HL-60 (cell line): ENCODE results near the gene TCF15.

Experiments used
- DNase-seq, 2 experiments: peaks; one replicate each; pipeline ENCODE4 v3.0.0-alpha.2; 2010 to 2020; ENCODE audit warnings: low read depth in 1 of 2, low spot score in 1 of 2
- H3K27ac ChIP-seq: fragments of 250-450 bp; sonication (Bioruptor Pico); replicated peaks from 2 replicates; pipeline ENCODE4 v1.5.1; 2020; ENCODE audit warnings: mild to moderate bottlenecking, moderate library complexity
- H3K27me3 ChIP-seq: fragments of 250-450 bp; sonication (Bioruptor Pico); 2 replicates; pipeline ENCODE4 v1.5.1; 2021; ENCODE audit warnings: mild to moderate bottlenecking, moderate library complexity; ENCODE audit not compliant: insufficient read depth, poor library complexity, severe bottlenecking
- H3K4me3 ChIP-seq: replicated peaks from 2 replicates; pipeline ENCODE4 v1.5.1; 2011; ENCODE audit warnings: mild to moderate bottlenecking, control low read depth, low read length; ENCODE audit not compliant: insufficient read depth
- CTCF ChIP-seq: IDR thresholded peaks from one replicate; pipeline ENCODE4 v1.5.1; 2011; ENCODE audit warnings: low read length, control low read depth, inconsistent platforms; ENCODE audit not compliant: insufficient read depth
- GABPA ChIP-seq: IDR thresholded peaks from 2 replicates; pipeline ENCODE4 v1.6.1; 2012; ENCODE audit warnings: low read depth
- POLR2AphosphoS5 ChIP-seq: IDR thresholded peaks from 2 replicates; pipeline ENCODE4 v1.6.1; 2012; ENCODE audit warnings: low read depth
- REST ChIP-seq: IDR thresholded peaks from 2 replicates; pipeline ENCODE4 v1.6.1; 2012; ENCODE audit warnings: low read depth; ENCODE audit not compliant: insufficient replicate concordance
- SPI1 ChIP-seq: IDR thresholded peaks from 2 replicates; pipeline ENCODE4 v1.6.1; 2012; ENCODE audit warnings: low read depth, mild to moderate bottlenecking, borderline replicate concordance

The TCF15 gene

GRCh38 chr20:562232-562897 lies 47.7 kb downstream of the TCF15 start:
- Histone ChIP-seq H3K27me3 (peaks cover 6% of the 10 kb centered on the region), H3K27ac (no peak overlapping the region), H3K4me3 (no peak overlapping the region)
- TF ChIP-seq GABPA (no peak), CTCF (no peak), POLR2AphosphoS5 (no peak), REST (no peak)
- no peak for DNase-seq

GRCh38 chr20:561437-562231 lies 48.5 kb downstream of the TCF15 start:
- Histone ChIP-seq H3K27ac (no peak overlapping the region), H3K4me3 (no peak overlapping the region), H3K27me3 (peaks cover 5% of the 10 kb centered on the region)
- TF ChIP-seq POLR2AphosphoS5 (no peak), CTCF (peak; percentile 100)
- peak in 1 of 2 experiments; percentile 65 for DNase-seq

- no peak for DNase-seq
- Histone ChIP-seq H3K27ac (no peak overlapping the region), H3K4me3 (no peak overlapping the region), H3K27me3 (peaks cover 2% of the 10 kb centered on the region)
- TF ChIP-seq REST, result no peak
- TF ChIP-seq CTCF, result no peak
- no peak for TF ChIP-seq GABPA
- TF ChIP-seq POLR2AphosphoS5, result no peak
- no peak for TF ChIP-seq SPI1
Measured at GRCh38 chr20:560680-561079, 49.4 kb downstream of the TCF15 start.

- TF ChIP-seq REST (no peak), GABPA (no peak), CTCF (no peak), SPI1 (no peak)
- Histone ChIP-seq H3K4me3 (no peak overlapping the region), H3K27me3 (peaks cover 2% of the 10 kb centered on the region), H3K27ac (no peak overlapping the region)
- DNase-seq, result no peak
Measured at GRCh38 chr20:558117-558516, 52.0 kb downstream of the TCF15 start.
